HG03095 (cell line): ENCODE measurements around the gene LPXN.
A peak's percentile ranks its signal among the peaks of the same experiment; 100 is the strongest.

Experiments used
- ATAC-seq: cut with Tn5 transposase; IDR thresholded peaks from one replicate; pipeline ENCODE4 v1.9.1; 2021; ENCODE audit warnings: moderate library complexity; ENCODE audit not compliant: unreplicated experiment

Gene LPXN

DNA sequence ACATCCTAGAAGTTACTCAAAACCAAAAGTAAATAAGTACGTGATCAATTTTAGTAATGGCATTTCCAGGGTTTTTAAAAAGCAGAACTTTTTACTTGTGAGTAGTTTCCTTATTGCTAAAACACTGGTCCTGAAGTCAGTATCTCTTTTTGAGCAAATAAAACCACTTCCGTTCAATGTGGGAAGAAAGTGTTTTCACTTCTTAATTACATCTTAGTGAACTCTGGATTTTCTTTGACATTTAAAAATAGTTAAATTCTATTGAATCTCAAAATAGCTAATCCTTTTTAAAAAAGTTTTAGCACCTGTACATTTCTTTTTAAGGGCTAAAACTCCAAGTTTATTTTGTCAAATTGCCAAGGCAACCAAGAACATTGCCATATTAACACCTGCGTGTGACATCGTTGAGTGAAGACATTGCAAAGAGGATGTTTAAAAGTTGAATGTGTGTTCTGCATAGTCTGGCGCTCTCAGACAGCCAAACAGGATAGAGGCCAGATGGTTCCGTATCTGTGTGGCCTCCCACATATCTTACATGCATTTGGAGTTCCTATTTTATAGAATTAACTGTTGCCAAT is 50.5 kb downstream of the LPXN start:
- peak; percentile 91 for ATAC-seq

DNA sequence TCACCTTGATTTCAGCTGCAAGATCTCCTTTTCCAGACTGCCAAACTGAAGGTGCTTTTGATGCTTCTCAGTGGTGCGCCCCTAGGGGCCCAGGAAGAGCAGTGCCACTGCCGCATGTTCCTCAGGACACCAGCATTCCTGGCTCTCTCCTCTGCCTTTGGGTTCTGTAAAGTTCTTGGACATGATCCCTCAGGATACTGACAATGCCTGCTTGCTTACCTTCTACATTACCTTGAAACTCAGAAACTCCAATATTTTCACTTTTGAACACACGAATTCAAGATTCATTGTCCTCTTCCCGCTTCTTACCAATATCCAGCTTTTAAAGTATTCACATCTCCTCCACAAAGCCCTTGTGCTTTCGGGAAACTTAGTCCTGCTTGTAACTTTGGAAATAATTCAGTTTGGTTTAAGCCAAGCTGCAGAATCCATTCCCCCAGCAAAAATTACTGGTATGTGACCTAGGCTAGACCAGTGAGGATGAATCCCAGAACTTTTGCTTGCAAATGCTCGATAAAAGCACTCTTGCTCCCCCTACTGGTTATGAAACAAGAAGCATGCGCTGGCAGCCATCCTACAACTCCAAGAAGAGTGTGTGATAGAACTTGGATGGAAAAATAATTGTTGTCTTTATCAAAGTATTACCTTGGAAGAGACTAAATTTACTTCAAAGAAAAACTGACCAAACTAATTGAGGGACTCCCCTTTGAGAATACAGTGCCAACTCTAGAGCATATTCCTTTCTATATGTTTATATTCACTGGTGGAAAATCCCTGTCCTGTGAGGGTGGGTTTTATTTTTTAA is 51.2 kb downstream of the LPXN start:
- ATAC-seq, result peak; percentile 20

GRCh38 chr11:58513747-58514367 is 61.8 kb downstream of the LPXN start:
- peak; percentile 73 for ATAC-seq

- no peak for ATAC-seq
Observed at GRCh38 chr11:58511636-58512035, 64.0 kb downstream of the LPXN start.

GRCh38 chr11:58509748-58510147 is 65.9 kb downstream of the LPXN start:
- no peak for ATAC-seq

DNA sequence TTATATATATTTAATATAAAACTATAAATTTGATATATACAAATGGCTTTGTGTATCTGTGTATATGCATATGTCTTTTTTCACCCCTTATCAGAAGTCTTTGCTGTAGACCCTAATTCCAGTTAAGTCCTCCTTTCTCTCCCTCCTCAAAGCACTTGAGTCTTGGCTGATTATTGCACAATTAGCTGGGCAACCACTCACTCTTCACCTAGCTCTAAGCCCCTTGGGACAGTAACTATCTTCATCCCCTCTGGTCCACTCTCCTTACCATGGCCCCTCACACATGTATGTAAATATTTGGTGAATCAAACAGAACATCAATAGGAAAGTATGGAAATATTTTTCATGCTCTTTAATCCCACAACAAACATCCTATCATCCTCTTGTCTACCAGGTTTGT is 66.8 kb downstream of the LPXN start:
- ATAC-seq, result no peak

- no peak for ATAC-seq
Observed at GRCh38 chr11:58508005-58508404, 67.7 kb downstream of the LPXN start, which contains the start of gene OR5B21. TSS of gene OR5B21 (minus strand) at chr11:58508105. CDS start at chr11:58508105, 0 bp downstream.

DNA sequence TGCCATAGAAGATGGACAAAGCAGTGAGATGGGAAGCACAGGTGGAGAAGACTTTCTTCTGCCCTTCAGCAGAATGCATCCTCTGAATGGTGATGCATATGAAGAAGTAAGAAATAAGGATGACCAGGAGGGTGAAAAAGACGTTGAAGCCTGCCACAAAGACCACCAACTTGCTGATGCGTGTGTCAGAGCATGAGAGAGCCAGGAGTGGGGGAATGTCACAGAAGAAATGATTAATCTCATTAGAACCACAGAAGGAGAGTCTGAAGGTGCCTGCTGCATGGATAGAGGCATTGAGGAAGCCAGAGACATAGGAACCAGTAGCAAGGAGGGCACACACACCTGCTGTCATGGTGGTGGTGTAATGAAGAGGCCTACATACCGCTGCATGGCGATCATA is 68.3 kb downstream of the LPXN start:
- no peak for ATAC-seq

DNA sequence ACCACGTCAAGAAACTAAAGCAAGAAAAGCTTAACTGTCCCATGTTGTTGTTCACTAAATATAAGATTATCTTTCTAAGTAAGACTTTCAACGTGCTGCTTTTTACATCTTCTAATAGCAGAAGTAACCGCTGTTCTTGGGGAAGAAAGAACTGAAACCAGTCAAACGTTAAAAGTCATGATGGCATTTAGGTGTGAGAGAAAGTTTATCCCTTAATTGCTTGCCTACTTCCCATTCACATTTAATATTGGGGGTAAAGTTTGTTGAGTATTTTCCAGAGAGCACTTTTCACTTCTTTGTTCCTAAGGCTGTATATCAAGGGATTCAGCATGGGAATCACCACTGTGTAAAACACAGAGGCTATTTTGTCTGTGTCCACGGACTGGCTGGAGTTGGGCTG is 68.7 kb downstream of the LPXN start:
- ATAC-seq, result peak; percentile 39

DNA sequence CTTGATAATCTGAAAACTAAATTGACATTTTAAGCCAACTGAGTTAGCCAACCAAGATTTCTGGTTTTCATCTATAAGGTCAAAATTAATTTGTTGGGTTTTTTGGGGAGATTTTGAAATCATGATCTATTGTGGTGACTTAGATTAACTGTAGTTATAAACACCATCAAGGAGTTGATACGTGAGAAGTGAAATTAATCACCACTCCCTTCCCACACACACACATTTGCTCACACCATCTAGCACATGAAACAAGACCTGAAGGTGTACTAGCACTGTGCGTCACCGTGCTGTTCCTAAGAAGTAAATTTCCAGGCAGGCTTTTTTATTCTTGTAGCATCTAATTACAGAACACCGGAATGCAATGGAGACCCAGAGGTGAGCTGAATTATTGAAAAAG is 69.8 kb downstream of the LPXN start:
- no peak for ATAC-seq

GRCh38 chr11:58504232-58504631 is 71.4 kb downstream of the LPXN start:
- no peak for ATAC-seq

DNA sequence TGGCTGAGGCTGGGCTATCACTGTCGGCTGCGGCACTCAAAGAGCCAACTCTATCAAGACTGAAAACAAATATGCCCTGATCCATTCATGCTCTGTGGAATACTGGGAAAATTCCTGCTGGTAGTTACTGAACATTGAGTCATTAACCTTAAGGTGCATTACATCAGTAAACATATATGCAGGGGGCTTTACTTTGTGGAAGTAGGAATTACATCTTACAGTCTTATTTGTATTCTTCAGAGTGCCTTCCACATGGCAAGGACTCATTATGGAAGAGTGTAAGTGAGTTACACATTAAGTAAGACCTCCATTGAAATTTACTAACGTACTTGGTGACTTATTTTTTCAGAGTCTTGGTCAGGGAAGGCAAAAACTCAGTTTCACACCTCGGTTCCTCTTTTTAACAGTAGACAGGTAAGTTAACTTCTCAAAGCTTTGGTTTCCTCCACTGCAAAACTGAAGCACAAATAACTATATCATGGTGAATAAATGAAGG is 72.2 kb downstream of the LPXN start:
- peak; percentile 94 for ATAC-seq

DNA sequence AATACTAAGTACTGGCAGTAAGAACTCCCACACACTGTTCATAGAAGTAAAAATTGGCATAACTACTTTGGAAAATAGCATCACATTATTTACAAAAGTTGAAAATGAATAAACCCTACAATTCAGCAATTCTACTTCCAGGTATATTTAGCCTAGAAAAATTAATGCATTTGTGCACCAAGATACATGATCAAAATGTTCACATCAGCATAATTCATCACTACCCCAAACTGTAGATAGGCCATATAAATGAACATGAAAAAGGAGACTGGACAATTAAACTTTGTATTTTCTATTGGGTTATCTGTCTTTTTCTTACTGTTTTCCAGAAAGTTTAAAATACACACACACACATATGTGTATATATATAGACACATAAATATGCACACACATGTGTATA is 73.7 kb downstream of the LPXN start:
- no peak for ATAC-seq

DNA sequence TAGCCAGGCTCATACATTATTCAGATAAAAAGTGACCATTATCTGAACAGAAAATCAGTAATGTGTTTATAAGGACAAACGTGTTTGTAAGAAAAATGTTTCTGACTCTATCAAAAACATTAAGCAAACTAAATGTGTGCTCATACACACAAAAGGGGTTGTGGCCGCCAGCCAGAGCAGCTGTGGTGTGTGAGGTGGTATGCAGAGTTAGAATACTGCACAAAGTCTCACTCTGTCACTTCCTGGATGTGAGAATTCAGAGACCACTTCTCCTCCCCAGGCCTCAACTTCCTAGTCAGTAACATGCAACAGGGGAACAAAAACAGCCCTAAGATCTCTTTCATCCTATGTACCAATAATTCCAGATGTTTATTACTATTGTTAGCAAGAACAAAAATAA is 77.2 kb downstream of the LPXN start:
- no peak for ATAC-seq

DNA sequence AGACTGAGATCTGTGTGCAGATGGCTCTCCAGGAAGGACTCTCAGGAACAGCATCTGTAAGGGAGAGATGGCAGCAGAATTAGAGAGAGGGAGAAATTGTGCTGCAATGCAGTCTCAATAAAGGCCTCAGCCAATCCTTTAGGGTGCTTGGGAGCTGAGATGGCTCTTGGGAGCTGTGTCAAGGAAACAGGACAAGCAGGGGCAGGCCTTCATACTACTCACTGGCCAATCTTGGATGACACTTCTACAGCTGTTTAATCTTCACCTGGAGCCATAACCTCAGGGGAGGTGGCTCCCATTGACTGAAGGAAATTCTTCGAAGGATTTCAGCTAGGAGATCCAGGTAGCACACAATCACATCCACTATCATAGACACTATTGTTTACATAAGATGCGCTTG is 77.7 kb downstream of the LPXN start:
- no peak for ATAC-seq

DNA sequence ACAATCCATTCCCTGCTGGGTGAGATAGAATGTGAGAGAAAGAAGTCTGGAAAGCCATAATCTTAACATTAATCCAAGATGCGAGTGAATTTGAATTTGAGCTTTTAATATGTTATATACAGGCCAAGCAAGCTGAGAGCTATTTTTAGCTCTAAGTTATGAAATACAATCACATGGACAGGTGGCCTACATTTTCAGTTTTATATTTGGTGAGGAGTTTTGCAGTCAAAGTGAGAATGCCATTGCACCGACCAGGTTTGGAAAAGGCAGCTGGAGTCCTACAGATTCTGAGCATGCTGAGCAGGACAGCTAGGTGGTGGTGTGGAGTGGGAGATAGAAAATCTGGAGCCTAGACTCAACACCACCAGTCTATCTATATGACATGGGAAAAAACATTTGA is 79.8 kb downstream of the LPXN start:
- no peak for ATAC-seq

GRCh38 chr11:58494101-58494500 is 81.6 kb downstream of the LPXN start:
- no peak for ATAC-seq

DNA sequence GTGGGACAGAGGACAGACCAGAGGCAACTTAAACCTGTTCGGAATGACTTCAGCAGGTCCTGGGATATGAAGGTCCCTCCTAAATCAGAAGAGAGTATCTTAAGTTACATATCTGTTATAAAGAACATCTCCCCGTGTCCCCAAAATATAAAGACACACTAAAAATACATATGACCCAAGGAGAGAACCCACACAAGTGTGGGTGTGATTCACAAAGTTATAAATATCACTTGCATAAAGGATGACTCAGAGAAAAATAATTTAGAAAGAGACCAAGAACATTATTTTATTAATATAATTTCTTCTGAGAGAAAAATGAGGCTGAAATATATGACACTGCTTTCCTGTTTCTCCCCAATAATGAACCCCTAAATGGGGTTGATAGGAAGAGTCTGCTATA is 82.0 kb downstream of the LPXN start:
- no peak for ATAC-seq

DNA sequence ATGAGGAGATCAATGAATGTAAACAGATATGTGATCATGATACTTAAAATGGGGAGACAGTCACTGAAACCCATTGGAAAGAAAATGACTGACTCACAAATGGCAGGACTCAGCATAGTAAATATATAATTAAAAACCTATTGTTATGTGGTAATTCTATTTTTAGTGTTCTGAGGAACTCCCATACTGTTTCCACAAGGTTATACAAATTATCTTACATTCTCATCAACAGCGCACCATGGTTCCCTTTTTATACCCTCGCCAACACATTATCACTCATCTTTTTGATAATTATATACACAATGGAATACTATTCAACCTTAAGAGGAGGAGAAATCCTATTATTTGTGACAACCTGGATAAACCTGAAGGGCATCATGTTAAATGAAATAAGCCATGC is 84.8 kb downstream of the LPXN start:
- ATAC-seq, result no peak

DNA sequence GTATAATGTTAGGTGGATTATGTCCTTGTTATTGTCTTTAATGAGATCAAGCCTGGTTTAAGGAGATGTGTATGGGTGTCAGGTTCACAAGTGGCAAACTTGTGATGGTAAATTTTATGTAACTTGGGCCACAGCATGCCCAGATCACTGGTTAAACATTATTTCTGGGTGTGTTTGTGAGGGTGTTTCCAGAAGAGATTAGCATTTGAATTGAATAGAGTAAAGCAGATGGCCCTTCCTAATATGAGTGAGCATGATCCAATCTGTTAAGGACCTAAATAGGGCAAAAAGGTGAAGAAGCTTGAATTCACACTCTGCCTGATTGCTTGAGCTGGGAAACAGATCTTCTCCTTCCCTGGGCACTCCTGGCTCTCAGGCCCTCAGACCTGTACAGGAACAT is 88.5 kb downstream of the LPXN start:
- ATAC-seq, result no peak

- ATAC-seq, result no peak
Observed at GRCh38 chr11:58485961-58486360, 89.7 kb downstream of the LPXN start.
